Rectal smooth muscle tissue (tissue), 1 donor: ENCODE data around the gene NOX5.

Source experiments
- H3K27ac ChIP-seq: one replicate; pipeline ENCODE4 v1.7.0; 2013; ENCODE audit warnings: low read depth, low read length, inconsistent platforms
- H3K27me3 ChIP-seq: one replicate; pipeline ENCODE4 v1.7.0; 2013; ENCODE audit warnings: low read length; ENCODE audit not compliant: control insufficient read depth, insufficient read depth
- H3K36me3 ChIP-seq: one replicate; pipeline ENCODE4 v1.7.0; 2013; ENCODE audit warnings: low read length; ENCODE audit not compliant: control insufficient read depth, insufficient read depth
- H3K4me1 ChIP-seq: one replicate; pipeline ENCODE4 v1.7.0; 2013; ENCODE audit warnings: low read length; ENCODE audit not compliant: control insufficient read depth, insufficient read depth
- H3K4me3 ChIP-seq: one replicate; pipeline ENCODE4 v1.7.0; 2013; ENCODE audit warnings: low read length
- H3K9ac ChIP-seq: one replicate; pipeline ENCODE4 v1.7.0; 2013; ENCODE audit warnings: low read length

NOX5 gene

DNA sequence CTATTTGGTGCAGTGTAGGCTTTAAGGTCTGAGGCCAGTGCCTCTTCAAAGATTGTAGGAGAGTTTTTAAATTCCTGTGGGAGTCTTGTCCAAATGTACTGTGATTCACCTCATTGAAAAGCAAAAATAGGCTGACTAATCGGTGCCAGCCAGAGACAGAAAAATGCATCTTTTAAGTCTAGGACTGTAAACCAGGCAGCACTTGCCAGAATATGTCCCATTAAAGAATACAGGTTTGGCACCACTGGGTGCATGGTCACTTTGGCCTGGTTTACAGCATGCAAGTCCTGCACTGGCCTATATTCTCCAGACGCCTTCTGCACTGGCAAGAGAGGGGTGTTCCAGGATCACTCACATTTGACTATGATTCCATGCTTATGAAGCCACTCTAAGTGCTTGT lies 20.3 kb upstream of the NOX5 start:
- no peak overlapping the region for H3K27ac ChIP-seq

DNA sequence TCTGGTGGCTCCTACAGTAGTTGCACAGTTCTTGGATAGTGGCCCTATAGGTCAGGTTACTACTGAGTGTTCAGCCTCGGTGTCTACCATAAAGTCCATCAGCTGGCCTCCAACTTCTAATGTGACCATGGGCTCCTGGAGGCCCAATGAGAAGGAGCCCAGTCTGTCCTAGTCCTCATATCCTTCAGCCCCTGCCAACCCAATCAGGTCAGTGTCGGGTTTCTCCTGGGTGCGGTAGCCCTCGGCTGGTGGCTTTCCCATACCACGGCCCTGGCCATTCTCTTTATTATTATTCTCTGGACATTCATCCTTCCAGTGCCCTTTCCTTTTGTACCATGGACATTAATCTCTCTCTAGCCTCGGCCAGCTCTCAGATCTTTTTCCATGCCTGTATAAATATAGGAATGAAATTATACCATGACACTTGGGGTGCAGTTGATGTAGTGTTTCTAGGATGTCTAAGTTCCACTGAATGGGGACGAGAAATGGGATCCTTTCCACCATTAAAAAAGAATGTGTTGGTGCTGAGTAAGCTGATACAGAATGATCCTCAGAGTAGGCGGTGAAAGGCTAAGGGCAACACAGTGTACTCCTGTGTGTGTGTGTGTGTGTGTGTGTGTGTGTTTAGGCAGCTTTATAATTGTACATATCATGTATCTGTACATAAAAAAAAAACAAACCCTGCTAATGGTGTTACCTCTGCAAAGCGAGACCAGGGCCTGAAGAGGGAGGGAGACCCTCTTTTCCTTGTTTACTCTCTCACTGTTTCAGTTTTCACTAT lies 19.3 kb upstream of the NOX5 start:
- Histone ChIP-seq H3K9ac (no peak overlapping the region), H3K4me3 (no peak overlapping the region), H3K27ac (no peak overlapping the region), H3K27me3 (no peaks in the 10 kb centered on the region), H3K36me3 (no peaks in the 10 kb centered on the region), H3K4me1 (no peaks in the 10 kb centered on the region)

More for the DNA sequence above, 20.3 kb upstream of the NOX5 start:
- H3K4me1 ChIP-seq = no peaks in the 10 kb centered on the region
- no peaks in the 10 kb centered on the region for H3K27me3 ChIP-seq
- no peak overlapping the region for H3K9ac ChIP-seq
- no peak overlapping the region for H3K4me3 ChIP-seq
- H3K36me3 ChIP-seq = no peaks in the 10 kb centered on the region

DNA sequence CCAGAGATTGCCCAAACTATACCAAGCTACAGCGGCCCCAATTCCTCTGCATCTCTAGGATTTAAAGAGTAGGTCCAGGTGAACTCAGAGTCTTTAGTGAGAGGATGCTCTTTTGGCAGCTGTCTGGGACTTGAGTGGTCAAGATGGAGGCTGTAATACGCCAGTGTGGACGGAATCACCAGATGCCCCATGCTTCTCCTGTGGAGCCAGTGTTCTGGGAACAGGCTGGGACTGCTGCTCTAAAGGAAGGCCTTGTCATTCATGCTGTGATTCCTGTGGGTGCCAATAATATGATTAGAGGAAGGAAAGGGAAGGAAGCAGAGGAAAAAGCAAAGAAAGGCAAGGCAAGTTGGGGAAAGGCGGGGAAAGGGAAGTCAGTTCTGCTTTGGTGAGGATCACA lies 17.4 kb upstream of the NOX5 start:
- H3K36me3 ChIP-seq = no peaks in the 10 kb centered on the region
- no peak overlapping the region for H3K27ac ChIP-seq
- H3K9ac ChIP-seq = no peak overlapping the region
- H3K4me1 ChIP-seq = no peaks in the 10 kb centered on the region
- no peaks in the 10 kb centered on the region for H3K27me3 ChIP-seq
- H3K4me3 ChIP-seq = no peak overlapping the region

DNA sequence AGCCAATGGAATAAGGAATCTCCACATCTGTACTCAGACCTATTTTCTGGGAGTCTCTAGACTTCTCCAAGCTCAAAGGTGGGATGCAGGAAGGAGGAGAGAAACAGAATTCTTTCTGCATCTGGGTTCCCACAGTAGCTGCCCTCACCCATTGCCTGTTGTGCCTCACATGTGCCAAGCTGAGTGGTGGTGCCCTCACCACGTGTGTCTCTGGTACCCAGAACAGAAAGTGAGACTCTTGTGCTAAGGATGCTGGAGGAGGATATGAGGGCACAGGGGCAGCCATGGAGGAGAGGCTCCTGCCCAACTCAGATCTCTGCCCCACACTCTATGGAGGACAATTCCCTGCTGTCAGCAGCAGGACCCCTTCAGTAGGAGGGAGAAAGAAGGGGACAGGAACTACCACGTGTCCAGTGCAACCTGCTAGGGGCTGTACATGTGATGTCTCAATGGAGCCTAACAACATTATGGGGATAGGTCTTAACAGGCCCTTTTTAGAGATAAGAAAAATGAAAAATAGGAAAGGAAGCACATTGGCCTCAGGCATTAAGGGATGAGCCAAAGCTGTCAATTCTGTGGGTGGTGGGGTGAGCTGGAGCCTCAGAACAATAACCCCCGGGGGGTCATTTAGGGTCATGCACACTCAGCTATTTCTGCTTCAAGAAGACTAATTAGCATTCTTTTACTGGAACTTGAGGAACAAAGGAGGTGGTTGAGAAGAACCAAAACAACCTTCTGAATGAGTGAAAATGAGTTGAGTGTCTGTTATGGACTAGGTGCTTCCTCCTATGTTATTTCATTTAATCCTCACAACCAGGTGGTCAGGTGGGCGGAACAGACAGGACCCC lies 16.3 kb upstream of the NOX5 start:
- H3K27me3 ChIP-seq = no peaks in the 10 kb centered on the region
- no peak overlapping the region for H3K4me3 ChIP-seq
- H3K27ac ChIP-seq = no peak overlapping the region
- H3K36me3 ChIP-seq = no peaks in the 10 kb centered on the region
- no peaks in the 10 kb centered on the region for H3K4me1 ChIP-seq
- H3K9ac ChIP-seq = no peak overlapping the region

DNA sequence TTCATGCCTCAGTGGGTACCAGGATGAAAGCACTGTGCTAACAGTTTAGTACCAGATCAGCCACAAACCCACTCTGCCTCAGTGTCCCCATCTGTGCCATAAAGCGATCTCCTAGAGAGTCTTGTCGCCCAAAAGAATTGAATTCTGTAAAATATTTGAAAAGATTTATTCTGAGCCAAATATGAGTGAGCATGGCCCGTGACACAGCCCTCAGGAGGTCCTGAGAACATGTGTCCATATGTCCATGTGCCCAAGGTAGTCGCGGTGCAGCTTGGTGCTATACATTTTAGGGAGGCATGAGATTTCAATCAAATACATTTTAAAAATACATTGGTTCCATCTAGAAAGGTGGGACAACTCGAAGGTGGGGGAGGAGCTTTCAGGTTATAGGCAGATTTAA lies 15.4 kb upstream of the NOX5 start:
- H3K36me3 ChIP-seq = no peaks in the 10 kb centered on the region
- no peak overlapping the region for H3K9ac ChIP-seq
- H3K27ac ChIP-seq = no peak overlapping the region
- no peak overlapping the region for H3K4me3 ChIP-seq
- no peaks in the 10 kb centered on the region for H3K4me1 ChIP-seq
- no peaks in the 10 kb centered on the region for H3K27me3 ChIP-seq

DNA sequence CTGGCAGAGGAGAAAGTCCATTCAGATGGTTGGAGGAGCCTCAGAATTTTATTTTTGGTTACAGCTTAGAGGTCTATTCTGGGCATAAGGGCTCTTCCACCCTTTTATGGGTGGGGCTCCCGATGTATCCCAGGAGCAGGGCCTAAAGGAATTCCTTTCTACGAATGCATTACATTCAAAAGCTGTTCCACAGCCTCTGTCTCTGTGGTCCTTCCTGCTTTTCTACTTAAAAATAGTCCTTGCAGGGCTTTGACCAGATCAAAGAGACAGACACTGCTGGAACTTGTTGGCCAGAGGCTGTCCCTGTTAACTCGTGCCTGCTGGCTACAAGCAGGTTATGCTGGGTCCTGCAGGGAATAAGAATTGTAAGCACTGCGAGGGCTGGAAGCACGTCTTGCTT lies 14.4 kb upstream of the NOX5 start:
- Histone ChIP-seq H3K9ac (no peak overlapping the region), H3K27ac (no peak overlapping the region), H3K4me3 (no peak overlapping the region), H3K36me3 (no peaks in the 10 kb centered on the region), H3K4me1 (no peaks in the 10 kb centered on the region), H3K27me3 (no peaks in the 10 kb centered on the region)

DNA sequence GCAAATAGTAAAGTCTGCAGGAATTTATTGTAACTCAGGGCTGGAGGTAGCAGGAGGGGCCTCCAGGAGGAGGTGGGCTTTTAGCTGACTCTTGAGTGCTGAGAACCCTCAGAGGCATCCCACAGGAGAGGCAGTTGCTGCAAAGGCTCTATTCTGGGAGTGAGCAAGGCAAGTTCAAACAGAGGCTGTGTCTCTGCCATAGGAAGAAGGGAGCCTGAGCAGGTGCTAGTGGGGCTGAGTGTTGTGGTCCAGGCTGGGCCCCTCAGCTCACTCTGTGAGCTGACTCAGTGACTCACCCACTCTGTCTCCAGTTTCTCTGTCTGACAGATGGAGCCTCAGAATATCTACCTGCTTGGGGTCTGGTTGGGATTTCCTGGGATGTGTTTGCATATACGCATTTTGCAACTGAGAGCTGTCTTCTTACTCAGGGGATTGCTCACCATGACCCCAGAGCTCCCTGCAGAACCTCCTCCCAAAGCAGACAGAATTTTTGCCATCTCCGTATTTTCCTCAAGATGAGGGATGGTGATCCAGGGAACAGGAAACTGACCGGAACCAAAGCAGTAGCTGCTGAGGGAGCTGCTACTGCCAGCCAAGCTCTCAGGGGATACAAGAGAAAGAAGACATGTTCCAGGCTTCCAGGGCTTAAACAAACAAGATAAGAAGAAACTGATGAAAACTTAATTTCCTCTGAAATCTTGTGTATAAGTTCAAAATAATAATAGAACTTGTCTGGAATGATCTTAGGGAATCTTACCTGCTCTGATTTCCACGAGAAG lies 13.6 kb upstream of the NOX5 start:
- no peaks in the 10 kb centered on the region for H3K36me3 ChIP-seq
- H3K4me3 ChIP-seq = no peak overlapping the region
- H3K27me3 ChIP-seq = no peaks in the 10 kb centered on the region
- H3K4me1 ChIP-seq = no peaks in the 10 kb centered on the region
- no peak overlapping the region for H3K27ac ChIP-seq
- H3K9ac ChIP-seq = no peak overlapping the region

DNA sequence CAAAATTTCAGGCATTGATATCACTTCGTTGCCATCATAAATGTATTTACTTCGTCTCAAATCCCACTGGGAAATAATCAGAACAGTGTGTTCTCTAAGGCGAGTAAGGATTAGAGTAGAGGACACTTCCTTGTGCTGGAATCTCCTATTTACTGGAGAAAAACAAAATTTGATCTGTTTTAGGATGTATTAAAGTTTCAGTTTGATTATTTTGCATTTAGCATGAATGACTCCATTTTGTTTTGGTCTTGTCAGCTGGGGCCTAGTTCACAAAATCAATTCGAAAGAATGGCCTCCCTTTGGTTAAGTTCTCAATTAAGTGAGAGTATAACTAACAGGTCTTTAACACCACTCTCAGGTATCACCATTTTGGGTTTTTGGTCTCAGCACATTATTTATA lies 11.7 kb upstream of the NOX5 start:
- Histone ChIP-seq H3K4me3 (no peak overlapping the region), H3K27me3 (no peaks in the 10 kb centered on the region), H3K4me1 (no peaks in the 10 kb centered on the region), H3K36me3 (no peaks in the 10 kb centered on the region), H3K27ac (no peak overlapping the region), H3K9ac (no peak overlapping the region)

DNA sequence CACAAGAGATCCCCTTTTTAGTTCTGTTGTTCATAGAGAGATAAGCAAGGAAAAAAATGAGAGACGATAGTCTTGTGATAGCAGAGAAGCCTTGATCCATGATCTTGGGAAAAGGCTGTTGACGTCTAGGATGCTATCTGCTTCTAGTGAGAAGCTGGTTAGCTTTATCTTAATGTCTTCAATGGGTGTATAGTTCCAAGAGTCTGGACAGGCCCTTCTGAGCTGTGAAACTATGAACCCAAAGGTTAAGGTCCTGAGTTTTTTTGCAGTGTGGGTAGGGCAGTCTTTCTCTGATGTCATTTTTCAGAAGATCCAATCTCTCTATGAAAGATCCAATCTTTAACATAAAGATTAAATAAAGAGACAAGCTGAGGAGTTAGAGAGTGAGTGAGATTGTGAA lies 10.5 kb upstream of the NOX5 start:
- no peak overlapping the region for H3K27ac ChIP-seq
- no peak overlapping the region for H3K4me3 ChIP-seq
- no peaks in the 10 kb centered on the region for H3K36me3 ChIP-seq
- H3K4me1 ChIP-seq = no peaks in the 10 kb centered on the region
- H3K9ac ChIP-seq = no peak overlapping the region
- H3K27me3 ChIP-seq = no peaks in the 10 kb centered on the region

DNA sequence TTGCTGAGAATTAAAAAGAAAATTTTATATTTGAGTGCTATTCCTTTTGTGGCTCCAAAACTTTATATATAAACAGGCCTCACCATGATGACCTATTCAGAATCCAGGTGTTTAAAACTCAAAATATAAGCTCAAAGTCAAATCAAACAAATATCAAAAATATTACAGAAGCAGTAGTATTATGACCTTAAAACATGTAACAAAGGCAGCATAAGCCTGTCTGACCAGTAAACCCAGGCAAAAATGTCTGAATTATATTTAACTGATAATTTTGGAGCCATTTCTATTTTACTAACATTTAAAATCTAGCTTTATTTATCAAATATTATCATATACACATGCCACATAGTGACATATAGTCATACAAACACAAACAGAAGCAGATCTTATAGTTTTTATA lies 6.4 kb upstream of the NOX5 start:
- no peak overlapping the region for H3K4me3 ChIP-seq
- no peaks in the 10 kb centered on the region for H3K36me3 ChIP-seq
- no peak overlapping the region for H3K27ac ChIP-seq
- H3K4me1 ChIP-seq = no peaks in the 10 kb centered on the region
- no peak overlapping the region for H3K9ac ChIP-seq
- no peaks in the 10 kb centered on the region for H3K27me3 ChIP-seq

DNA sequence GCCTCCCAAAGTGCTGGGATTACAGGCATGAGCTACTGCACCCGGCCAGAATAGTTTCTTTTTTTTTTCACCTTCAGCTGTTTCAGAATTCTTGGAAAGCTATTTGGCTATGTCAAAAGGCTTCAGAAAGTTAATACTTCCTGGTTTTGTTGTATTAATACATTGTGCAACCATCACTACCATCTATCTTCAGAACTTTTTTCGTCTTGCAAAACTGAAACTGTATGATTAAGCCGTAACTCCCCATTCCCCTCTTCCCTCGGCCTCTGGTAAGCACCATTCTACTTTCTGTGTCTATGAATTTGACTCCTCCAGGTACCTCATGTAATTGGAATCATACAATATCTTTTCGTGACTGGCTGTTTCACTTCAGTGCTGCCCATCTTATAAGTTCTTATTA lies 5.2 kb upstream of the NOX5 start:
- Histone ChIP-seq H3K4me3 (no peak overlapping the region), H3K27me3 (no peaks in the 10 kb centered on the region), H3K4me1 (no peaks in the 10 kb centered on the region), H3K9ac (no peak overlapping the region), H3K27ac (no peak overlapping the region), H3K36me3 (no peaks in the 10 kb centered on the region)

DNA sequence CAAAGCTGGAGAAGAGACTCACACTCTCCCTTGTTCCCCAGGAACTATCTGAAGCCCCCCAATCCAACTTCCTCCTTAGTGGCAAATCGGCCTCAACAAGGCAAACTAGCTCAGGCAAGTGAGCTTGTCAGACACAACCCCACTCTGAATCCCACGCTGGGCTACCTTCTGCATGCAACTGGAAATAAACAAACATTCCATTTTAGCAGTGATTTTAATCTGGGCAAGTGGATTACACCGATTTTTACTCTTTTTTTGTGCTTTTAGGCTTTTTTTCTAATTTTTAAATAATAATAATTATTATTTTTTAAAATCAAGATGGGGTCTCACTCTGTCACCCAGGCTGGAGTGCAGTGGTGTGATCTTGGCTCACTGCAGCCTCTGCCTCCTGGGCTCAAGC lies 2.9 kb upstream of the NOX5 start:
- no peak overlapping the region for H3K27ac ChIP-seq
- H3K27me3 ChIP-seq = no peaks in the 10 kb centered on the region
- H3K4me3 ChIP-seq = no peak overlapping the region
- H3K36me3 ChIP-seq = no peaks in the 10 kb centered on the region
- H3K9ac ChIP-seq = no peak overlapping the region
- no peaks in the 10 kb centered on the region for H3K4me1 ChIP-seq
